HG02885 (cell line): ENCODE measurements around the gene SHISA2.
"Not testable (repeated sequence)": the region's sequence is repeated elsewhere in the genome, so short reads cannot be mapped to it uniquely, and the experiment has no call there.

ENCODE experiments used
- ATAC-seq: cut with Tn5 transposase; IDR thresholded peaks from one replicate; pipeline ENCODE4 v1.9.1; 2021; ENCODE audit warnings: mild to moderate bottlenecking; ENCODE audit not compliant: unreplicated experiment, poor library complexity

The SHISA2 gene

DNA sequence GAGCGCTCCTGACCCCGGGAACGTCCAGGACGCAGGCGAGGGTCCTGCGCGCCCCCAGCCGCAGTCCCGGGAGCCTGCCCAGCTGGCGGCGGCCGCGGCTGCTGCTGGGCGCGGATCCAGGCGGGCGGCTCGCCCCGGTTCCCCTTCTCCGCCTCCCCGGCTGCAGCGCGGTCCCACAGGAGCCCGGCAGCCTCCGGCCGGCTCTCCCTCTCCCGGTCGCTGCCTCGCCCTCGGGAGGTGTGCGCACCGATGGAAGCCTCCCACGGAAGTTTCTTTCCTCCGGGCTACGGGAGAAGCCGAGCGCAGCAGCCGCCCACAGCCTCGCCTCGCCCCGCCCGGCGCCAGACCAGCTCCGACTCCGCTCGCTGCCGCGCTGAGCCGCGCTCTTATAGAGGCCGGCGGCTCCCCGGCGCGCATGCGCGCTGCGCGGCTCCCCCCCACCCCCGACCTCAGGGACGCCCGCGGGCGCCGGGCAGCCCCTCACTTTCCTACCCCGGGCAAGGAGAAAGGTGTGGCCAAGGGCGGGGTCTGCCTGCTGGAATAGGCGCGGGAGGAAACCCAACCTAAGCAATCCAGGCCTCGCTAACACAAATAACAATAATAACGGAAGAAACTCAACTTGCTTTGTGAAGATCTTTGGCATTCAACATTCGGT is at the start of gene SHISA2:
SHISA2 (minus strand) TSS at position 360 of the 655 bp plus-strand sequence. CDS start 1,041 bp downstream, outside the sequence.
- ATAC-seq, result no peak

- ATAC-seq, result no peak
Measured at GRCh38 chr13:26095846-26096610, 44.2 kb upstream of the SHISA2 start.

- ATAC-seq, result no peak
Measured at GRCh38 chr13:26095338-26095737, 43.5 kb upstream of the SHISA2 start.

GRCh38 chr13:26076821-26077220 is 25.0 kb upstream of the SHISA2 start:
- ATAC-seq, result not testable (repeated sequence)

GRCh38 chr13:26075498-26075897 is 23.7 kb upstream of the SHISA2 start:
- no peak for ATAC-seq

DNA sequence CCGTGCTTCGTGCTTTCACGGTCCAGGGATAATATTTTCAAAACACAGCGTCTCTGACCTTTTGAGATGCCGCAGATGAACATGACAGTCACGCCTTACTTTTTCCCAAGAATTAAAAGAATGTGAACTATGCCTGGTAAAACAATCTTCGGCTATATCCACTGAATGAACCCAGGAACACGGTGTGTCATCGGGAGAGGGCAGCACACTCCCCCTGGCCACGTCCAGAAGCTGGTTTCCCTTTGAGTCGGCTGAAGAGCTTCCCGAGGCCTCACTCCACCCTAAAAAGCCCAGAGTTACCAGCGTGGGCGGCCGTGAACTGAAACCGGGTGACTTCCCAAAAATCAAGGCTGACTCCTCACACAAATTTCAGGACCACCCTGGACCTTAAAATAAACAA is 22.9 kb upstream of the SHISA2 start:
- no peak for ATAC-seq

- not testable (repeated sequence) for ATAC-seq
Measured at GRCh38 chr13:26072335-26072734, 20.5 kb upstream of the SHISA2 start.

DNA sequence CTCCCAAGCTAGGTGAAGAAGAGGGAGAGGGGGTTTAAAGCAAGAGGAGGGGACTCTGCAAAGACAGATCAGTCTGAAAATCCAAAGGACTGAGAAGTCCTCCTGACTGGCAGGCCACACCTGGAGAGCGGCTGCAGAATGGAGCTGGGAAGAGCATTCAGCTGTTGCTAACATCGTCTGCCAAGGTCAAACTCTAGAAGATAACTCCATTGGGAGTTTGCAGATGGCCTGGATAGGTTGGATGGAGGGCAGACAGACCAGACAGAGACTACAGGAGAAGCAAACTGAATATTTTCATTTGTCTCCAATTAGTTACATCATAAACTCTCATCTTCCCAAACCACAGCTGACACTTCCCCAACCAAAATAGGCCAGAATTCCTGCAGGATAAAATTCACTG is 19.9 kb upstream of the SHISA2 start:
- ATAC-seq, result no peak

DNA sequence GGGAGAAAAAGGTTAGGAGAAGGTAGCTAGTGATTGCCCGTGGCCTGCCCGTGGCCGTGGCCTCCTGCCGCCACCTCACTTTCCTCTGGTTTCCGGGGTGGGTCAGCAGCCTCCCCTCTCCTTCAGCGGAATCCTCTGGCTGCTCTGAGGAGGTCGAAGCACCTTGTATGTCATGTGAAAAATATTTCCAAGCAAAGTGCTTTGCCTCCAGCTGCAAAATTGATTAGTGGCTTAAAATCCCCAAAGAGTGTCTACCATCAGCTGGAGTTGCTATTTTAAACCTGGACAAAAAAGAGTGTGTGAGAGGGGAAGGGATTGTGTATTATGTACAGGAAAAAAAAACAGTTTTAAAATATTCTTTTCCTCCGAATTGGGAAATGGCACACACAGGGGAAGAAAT is 17.8 kb upstream of the SHISA2 start:
- not testable (repeated sequence) for ATAC-seq

DNA sequence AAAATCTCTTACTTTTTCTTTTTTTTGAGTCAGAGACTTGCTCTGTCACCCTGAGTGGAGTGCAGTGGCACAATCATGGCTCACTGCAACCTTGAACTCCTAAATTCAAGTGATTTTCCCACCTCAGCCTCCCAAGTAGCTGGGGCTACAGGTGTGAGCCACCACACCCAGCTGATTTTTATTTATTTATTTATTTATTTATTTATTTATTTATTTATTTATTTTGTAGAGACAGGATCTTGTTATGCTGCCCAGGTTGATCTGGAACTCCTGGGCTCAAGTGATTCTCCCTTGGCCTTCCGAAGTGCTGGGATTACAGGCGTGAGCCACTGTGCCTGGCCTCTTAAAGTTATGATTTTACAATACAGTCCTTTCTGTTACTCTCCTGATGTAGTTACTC is 16.6 kb upstream of the SHISA2 start:
- ATAC-seq, result not testable (repeated sequence)

GRCh38 chr13:26067601-26068000 is 15.8 kb upstream of the SHISA2 start:
- ATAC-seq, result no peak

DNA sequence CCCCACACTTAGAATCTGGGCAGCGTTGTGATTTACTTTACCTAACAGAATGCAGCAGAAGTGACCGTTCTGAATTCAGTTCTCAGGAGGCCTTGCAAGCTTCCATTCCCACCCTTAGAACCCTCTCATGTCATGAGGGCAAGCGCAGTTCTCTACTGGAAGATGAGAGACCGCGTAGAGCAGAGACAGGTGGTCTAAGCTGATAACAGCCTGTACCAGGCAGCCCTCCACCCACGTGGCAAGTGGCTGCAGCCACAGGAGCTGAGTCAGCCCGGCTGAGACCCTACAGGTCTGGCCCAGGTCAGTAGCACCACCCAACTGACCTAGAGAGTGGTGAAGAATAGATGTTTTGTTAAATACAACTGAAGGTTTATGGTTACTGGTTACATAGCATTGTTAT is 14.7 kb upstream of the SHISA2 start:
- not testable (repeated sequence) for ATAC-seq

- no peak for ATAC-seq
Measured at GRCh38 chr13:26062853-26063444, 11.1 kb upstream of the SHISA2 start.

- no peak for ATAC-seq
Measured at GRCh38 chr13:26061947-26062346, 10.1 kb upstream of the SHISA2 start.

DNA sequence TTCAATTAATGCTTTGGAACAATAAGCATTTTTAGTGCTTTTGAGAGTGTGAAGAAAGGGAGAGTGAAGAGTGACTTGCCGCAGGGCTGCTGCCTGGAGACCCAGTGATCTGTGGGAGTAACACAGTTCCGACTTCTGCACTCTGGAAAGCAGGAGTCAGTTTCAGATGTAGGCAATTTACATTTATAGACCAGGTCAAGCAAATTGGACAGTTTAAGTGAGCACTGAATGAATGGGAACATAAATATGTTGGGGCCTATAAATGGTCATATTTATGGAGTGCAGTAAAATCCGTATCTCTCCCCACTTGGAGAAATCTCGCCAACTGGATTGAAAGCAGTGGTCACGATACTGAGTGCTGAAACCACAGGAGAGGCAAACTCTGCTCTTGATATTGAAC is 9.4 kb upstream of the SHISA2 start:
- no peak for ATAC-seq

- ATAC-seq, result no peak
Measured at GRCh38 chr13:26060357-26060756, 8.5 kb upstream of the SHISA2 start.

DNA sequence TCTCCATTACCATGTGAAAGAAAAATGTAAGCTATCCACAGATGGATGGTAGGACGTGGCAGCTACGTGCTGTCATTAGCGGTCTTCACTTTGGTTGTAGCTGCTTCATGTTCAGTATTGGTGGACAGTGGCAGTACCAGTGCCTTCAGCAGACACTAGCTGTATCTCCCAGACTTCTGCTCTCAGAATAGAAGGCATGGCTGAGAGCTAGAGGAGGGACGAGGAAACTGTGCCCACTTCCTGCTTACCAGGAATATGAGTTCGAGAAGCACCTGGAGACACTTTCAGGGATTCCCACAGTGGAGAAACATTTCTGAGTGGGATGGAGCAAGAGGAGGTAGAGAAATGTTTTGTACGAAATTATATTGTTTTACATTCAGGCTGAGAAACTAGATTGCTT is 6.9 kb upstream of the SHISA2 start:
- no peak for ATAC-seq

GRCh38 chr13:26054896-26055295 is 3.1 kb upstream of the SHISA2 start:
- ATAC-seq, result no peak

DNA sequence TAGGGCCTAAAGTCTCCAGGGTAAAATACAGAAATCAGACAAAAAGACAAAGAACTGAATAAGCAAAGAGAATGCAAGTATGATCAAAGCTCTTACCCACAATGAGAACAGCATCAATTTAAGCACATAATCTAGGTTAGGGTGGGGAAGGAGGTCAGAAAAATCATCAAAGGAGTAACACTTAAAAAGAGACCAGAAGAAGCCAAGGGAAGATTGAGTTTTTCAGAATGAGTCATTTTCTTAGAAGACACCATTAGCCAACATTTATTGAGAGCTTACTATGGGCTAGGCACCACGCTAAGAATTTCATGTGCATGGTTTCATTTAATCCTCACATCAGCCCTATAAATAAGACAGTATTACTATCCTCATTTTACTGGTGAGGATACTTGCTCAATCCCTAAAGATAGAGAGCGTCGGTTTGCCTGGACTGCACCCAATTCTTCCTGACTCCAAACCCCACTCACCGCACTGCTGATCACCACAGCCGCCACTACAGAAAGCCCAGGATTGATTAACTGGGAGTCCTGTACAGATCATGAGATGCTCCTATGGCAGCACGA is 1.7 kb upstream of the SHISA2 start:
- no peak for ATAC-seq

DNA sequence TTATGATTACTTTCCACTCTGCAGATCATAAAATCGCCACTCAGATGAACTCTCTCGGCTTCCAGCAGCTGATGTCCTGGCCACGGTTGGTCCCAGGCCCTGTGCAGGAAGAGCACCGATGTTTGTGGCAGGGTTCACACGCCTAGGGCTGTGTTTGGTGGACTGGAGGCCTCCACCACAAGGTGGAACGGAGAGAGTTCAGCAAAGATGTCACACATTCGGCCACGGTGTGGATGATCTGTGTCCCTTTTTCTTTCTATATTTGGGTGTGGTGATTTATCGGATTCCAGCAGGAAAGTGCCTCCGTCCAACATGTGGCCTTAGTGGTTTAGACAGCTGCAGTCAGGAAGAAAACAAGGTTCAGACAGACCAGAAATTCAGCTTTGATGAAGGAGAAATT is 521 bp upstream of the SHISA2 start:
- no peak for ATAC-seq

GRCh38 chr13:26051231-26051656 is 572 bp downstream of the SHISA2 start:
- ATAC-seq, result no peak
